ENCODE results near the gene ST8SIA2. TPM values are rescaled to one million over a fixed set of nuclear protein-coding genes. Genes with fewer than 3 reads are reported as not detected.
"Not testable (repeated sequence)": the region's sequence is repeated elsewhere in the genome, so short reads cannot be mapped to it uniquely, and the experiment has no call there.

The ST8SIA2 gene
- total RNA-seq, 1 donor from 2014 or later = 19.0 TPM

- no peak overlapping the region for H3K4me3 Mint-ChIP-seq (ENCODE audit: low read depth)
- peaks cover 2% of the 10 kb centered on the region for H3K36me3 Mint-ChIP-seq (ENCODE audit: insufficient read depth)
- no peak for TF ChIP-seq CTCF (IDR thresholded peaks at IDR 0.05; ENCODE audit: unreplicated experiment)
- H3K27me3 Mint-ChIP-seq = peaks cover 49% of the 10 kb centered on the region
- DNase-seq (ENCODE audit: low spot score, unreplicated experiment) = no peak
- H3K9me3 Mint-ChIP-seq (ENCODE audit: low read depth) = no peaks in the 10 kb centered on the region
- peaks cover 6% of the 10 kb centered on the region for H3K4me1 Mint-ChIP-seq (ENCODE audit: low read depth)
- H3K27ac Mint-ChIP-seq = no peak overlapping the region
These were observed 80.1 kb downstream of the ST8SIA2 start for GRCh38 chr15:92473756-92474155.

GRCh38 chr15:92479730-92480129 lies 86.0 kb downstream of the ST8SIA2 start:
- H3K4me3 Mint-ChIP-seq (ENCODE audit: low read depth); DNase-seq (ENCODE audit: low spot score, unreplicated experiment); H3K9me3 Mint-ChIP-seq (ENCODE audit: low read depth); H3K27ac Mint-ChIP-seq; H3K4me1 Mint-ChIP-seq (ENCODE audit: low read depth); H3K36me3 Mint-ChIP-seq (ENCODE audit: insufficient read depth): not testable (repeated sequence)
- H3K27me3 Mint-ChIP-seq = peaks cover 50% of the 10 kb centered on the region

- no peak for DNase-seq (ENCODE audit: low spot score, unreplicated experiment)
- Mint-ChIP-seq H3K4me3 (ENCODE audit: low read depth) (no peak overlapping the region), H3K27me3 (peaks cover 46% of the 10 kb centered on the region), H3K36me3 (ENCODE audit: insufficient read depth) (peaks cover 1% of the 10 kb centered on the region), H3K27ac (no peak overlapping the region), H3K4me1 (ENCODE audit: low read depth) (peaks cover 7% of the 10 kb centered on the region), H3K9me3 (ENCODE audit: low read depth) (peaks cover 4% of the 10 kb centered on the region)
- TF ChIP-seq CTCF (IDR thresholded peaks at IDR 0.05; ENCODE audit: unreplicated experiment) = no peak
These were observed 86.7 kb downstream of the ST8SIA2 start for GRCh38 chr15:92480361-92480760.

GRCh38 chr15:92485441-92485840 lies 91.8 kb downstream of the ST8SIA2 start:
- peaks cover 21% of the 10 kb centered on the region for H3K27me3 Mint-ChIP-seq
- H3K4me1 Mint-ChIP-seq (ENCODE audit: low read depth) = no peaks in the 10 kb centered on the region
- H3K36me3 Mint-ChIP-seq (ENCODE audit: insufficient read depth) = no peaks in the 10 kb centered on the region
- TF ChIP-seq CTCF (IDR thresholded peaks at IDR 0.05; ENCODE audit: unreplicated experiment) = no peak
- DNase-seq (ENCODE audit: low spot score, unreplicated experiment) = no peak
- H3K4me3 Mint-ChIP-seq (ENCODE audit: low read depth) = no peak overlapping the region
- H3K27ac Mint-ChIP-seq = no peak overlapping the region
- peaks cover 2% of the 10 kb centered on the region for H3K9me3 Mint-ChIP-seq (ENCODE audit: low read depth)

- H3K4me1 Mint-ChIP-seq (ENCODE audit: low read depth) = peaks cover 9% of the 10 kb centered on the region
- peaks cover 39% of the 10 kb centered on the region for H3K27me3 Mint-ChIP-seq
- H3K27ac Mint-ChIP-seq = no peak overlapping the region
- no peak for TF ChIP-seq CTCF (IDR thresholded peaks at IDR 0.05; ENCODE audit: unreplicated experiment)
- H3K9me3 Mint-ChIP-seq (ENCODE audit: low read depth) = no peaks in the 10 kb centered on the region
- no peaks in the 10 kb centered on the region for H3K36me3 Mint-ChIP-seq (ENCODE audit: insufficient read depth)
- no peak for DNase-seq (ENCODE audit: low spot score, unreplicated experiment)
- H3K4me3 Mint-ChIP-seq (ENCODE audit: low read depth) = no peak overlapping the region
These were observed 99.0 kb downstream of the ST8SIA2 start for GRCh38 chr15:92492551-92493115.

GRCh38 chr15:92494806-92495336 lies 101.2 kb downstream of the ST8SIA2 start:
- Mint-ChIP-seq H3K4me1 (ENCODE audit: low read depth) (peaks cover 9% of the 10 kb centered on the region), H3K27me3 (peaks cover 44% of the 10 kb centered on the region), H3K9me3 (ENCODE audit: low read depth) (no peaks in the 10 kb centered on the region), H3K36me3 (ENCODE audit: insufficient read depth) (no peaks in the 10 kb centered on the region), H3K27ac (no peak overlapping the region), H3K4me3 (ENCODE audit: low read depth) (no peak overlapping the region)
- DNase-seq (ENCODE audit: low spot score, unreplicated experiment) = no peak
- no peak for TF ChIP-seq CTCF (IDR thresholded peaks at IDR 0.05; ENCODE audit: unreplicated experiment)

Data from progenitor cell of endocrine pancreas (in vitro differentiated cells).